Osteoblast (primary cell): Measurements from ENCODE around the gene CHRM2. TPM values are rescaled to one million over a fixed set of nuclear protein-coding genes. Genes with fewer than 3 reads are reported as not detected.

Experiments used
- DNase-seq: peaks from one replicate; pipeline ENCODE4 v3.0.0; 2011; ENCODE audit warnings: low spot score, mixed read lengths; ENCODE audit not compliant: insufficient read length; ENCODE audit errors: missing footprints
- H2AFZ ChIP-seq: 2 replicates; pipeline ENCODE4 v1.6.0; 2011; ENCODE audit warnings: mild to moderate bottlenecking, low read length
- H3K27ac ChIP-seq: 2 replicates; pipeline ENCODE4 v1.5.1; 2011; ENCODE audit warnings: mild to moderate bottlenecking, low read depth, low read length, moderate library complexity
- H3K27me3 ChIP-seq: 2 replicates; pipeline ENCODE4 v1.6.0; 2012; ENCODE audit warnings: mild to moderate bottlenecking, control low read depth, inconsistent platforms, low read length, moderate library complexity; ENCODE audit not compliant: insufficient read depth
- H3K36me3 ChIP-seq: 2 replicates; pipeline ENCODE4 v1.5.1; 2011; ENCODE audit warnings: mild to moderate bottlenecking, low read length, control low read depth, moderate library complexity; ENCODE audit not compliant: insufficient read depth
- H3K4me1 ChIP-seq: 2 replicates; pipeline ENCODE4 v1.5.1; 2011; ENCODE audit warnings: mild to moderate bottlenecking, low read length, control low read depth, moderate library complexity; ENCODE audit not compliant: insufficient read depth
- H3K4me2 ChIP-seq: 2 replicates; pipeline ENCODE4 v1.6.0; 2011; ENCODE audit warnings: mild to moderate bottlenecking, low read length; ENCODE audit not compliant: insufficient read depth
- H3K4me3 ChIP-seq: fragments of 200-600 bp; sonication (generic); 3 replicates; pipeline ENCODE4 v1.5.1; 2012; ENCODE audit warnings: mild to moderate bottlenecking, low read length, inconsistent platforms; ENCODE audit not compliant: insufficient read depth
- H3K79me2 ChIP-seq: 2 replicates; pipeline ENCODE4 v1.6.0; 2012; ENCODE audit warnings: mild to moderate bottlenecking, low read length, control low read depth, inconsistent platforms; ENCODE audit not compliant: insufficient read depth
- H3K9me3 ChIP-seq: 2 replicates; pipeline ENCODE4 v1.5.1; 2011; ENCODE audit warnings: low read depth, low read length, control low read depth
- H4K20me1 ChIP-seq: 2 replicates; pipeline ENCODE4 v1.6.0; 2012; ENCODE audit warnings: mild to moderate bottlenecking, low read length, control low read depth; ENCODE audit not compliant: insufficient read depth
- total RNA-seq: library from RNA; depleted of rRNA; stranded (reverse); fragments of >200 nt; gene quantifications from 2 replicates; pipeline ENCODE4 v1.2.3, GENCODE V29; 2012
- TF ChIP-seq, protein P1 (sequence below): IDR thresholded peaks from 2 replicates; pipeline ENCODE4 v1.5.1; 2011; ENCODE audit warnings: mild to moderate bottlenecking, low read depth, low read length, moderate library complexity; ENCODE audit errors: extremely low read depth

Gene CHRM2
- total RNA-seq, 1 donor = under 0.01 TPM

GRCh38 chr7:137036768-137037167, 168.3 kb downstream of the CHRM2 start:
- no peak overlapping the region for H3K27ac ChIP-seq
- no peak overlapping the region for H2AFZ ChIP-seq
- H3K79me2 ChIP-seq = no peaks in the 10 kb centered on the region
- DNase-seq = no peak
- H3K27me3 ChIP-seq = no peaks in the 10 kb centered on the region
- no peak overlapping the region for H3K4me2 ChIP-seq
- H3K4me1 ChIP-seq = peaks cover 6% of the 10 kb centered on the region
- H3K36me3 ChIP-seq = no peaks in the 10 kb centered on the region
- no peaks in the 10 kb centered on the region for H4K20me1 ChIP-seq
- TF ChIP-seq, protein P1, sequence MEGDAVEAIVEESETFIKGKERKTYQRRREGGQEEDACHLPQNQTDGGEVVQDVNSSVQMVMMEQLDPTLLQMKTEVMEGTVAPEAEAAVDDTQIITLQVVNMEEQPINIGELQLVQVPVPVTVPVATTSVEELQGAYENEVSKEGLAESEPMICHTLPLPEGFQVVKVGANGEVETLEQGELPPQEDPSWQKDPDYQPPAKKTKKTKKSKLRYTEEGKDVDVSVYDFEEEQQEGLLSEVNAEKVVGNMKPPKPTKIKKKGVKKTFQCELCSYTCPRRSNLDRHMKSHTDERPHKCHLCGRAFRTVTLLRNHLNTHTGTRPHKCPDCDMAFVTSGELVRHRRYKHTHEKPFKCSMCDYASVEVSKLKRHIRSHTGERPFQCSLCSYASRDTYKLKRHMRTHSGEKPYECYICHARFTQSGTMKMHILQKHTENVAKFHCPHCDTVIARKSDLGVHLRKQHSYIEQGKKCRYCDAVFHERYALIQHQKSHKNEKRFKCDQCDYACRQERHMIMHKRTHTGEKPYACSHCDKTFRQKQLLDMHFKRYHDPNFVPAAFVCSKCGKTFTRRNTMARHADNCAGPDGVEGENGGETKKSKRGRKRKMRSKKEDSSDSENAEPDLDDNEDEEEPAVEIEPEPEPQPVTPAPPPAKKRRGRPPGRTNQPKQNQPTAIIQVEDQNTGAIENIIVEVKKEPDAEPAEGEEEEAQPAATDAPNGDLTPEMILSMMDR = no peak
- no peak overlapping the region for H3K4me3 ChIP-seq
- no peaks in the 10 kb centered on the region for H3K9me3 ChIP-seq

- H3K4me1 ChIP-seq = peaks cover 8% of the 10 kb centered on the region
- H3K4me2 ChIP-seq = no peak overlapping the region
- TF ChIP-seq, protein P1 = no peak
- no peak overlapping the region for H3K4me3 ChIP-seq
- no peak for DNase-seq
- no peaks in the 10 kb centered on the region for H3K27me3 ChIP-seq
- no peak overlapping the region for H3K27ac ChIP-seq
- no peak overlapping the region for H2AFZ ChIP-seq
- no peaks in the 10 kb centered on the region for H4K20me1 ChIP-seq
- H3K36me3 ChIP-seq = no peaks in the 10 kb centered on the region
- no peaks in the 10 kb centered on the region for H3K79me2 ChIP-seq
- H3K9me3 ChIP-seq = no peaks in the 10 kb centered on the region
Measured at GRCh38 chr7:137038706-137039105, 170.3 kb downstream of the CHRM2 start.

DNA sequence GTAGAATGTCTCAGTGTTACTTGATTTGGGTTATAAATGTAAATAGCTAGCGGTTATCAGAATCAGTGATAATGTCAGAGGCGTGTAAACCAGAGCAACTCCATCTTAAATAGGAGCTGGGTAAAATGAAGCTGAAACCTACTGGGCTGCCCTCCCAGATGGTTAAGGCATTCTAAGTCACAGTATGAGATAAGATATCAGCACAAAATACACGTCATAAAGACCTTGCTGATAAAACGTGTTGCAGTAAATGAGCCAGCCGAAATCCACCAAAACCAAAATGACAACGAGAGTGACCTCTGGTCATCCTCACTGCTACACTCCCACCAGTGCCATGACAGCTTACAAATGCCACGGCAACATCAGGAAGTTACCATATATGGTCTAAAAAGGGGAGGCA, 172.3 kb downstream of the CHRM2 start:
- Histone ChIP-seq H3K4me3 (no peak overlapping the region), H2AFZ (no peak overlapping the region), H3K36me3 (no peaks in the 10 kb centered on the region), H3K27ac (no peak overlapping the region), H3K9me3 (no peaks in the 10 kb centered on the region), H3K79me2 (no peaks in the 10 kb centered on the region), H3K27me3 (no peaks in the 10 kb centered on the region), H3K4me2 (no peak overlapping the region), H3K4me1 (peaks cover 8% of the 10 kb centered on the region), H4K20me1 (no peaks in the 10 kb centered on the region)
- TF ChIP-seq, protein P1 = no peak
- DNase-seq = no peak

GRCh38 chr7:137045573-137045972, 177.1 kb downstream of the CHRM2 start:
- Histone ChIP-seq H3K36me3 (no peaks in the 10 kb centered on the region), H3K79me2 (no peaks in the 10 kb centered on the region), H3K4me1 (peaks cover 2% of the 10 kb centered on the region), H3K27me3 (no peaks in the 10 kb centered on the region), H3K4me3 (no peak overlapping the region), H3K27ac (no peak overlapping the region), H2AFZ (no peak overlapping the region), H3K9me3 (no peaks in the 10 kb centered on the region), H4K20me1 (no peaks in the 10 kb centered on the region), H3K4me2 (no peak overlapping the region)
- TF ChIP-seq, protein P1 = no peak
- DNase-seq = no peak
